Measurements from ENCODE around the gene TMEM150C.

TMEM150C gene

GRCh38 chr4:82561786-82562563 lies at the start of gene TMEM150C:
TMEM150C (minus strand) TSS chr4:82561988; CDS start chr4:82504657, 57,331 bp downstream.
- TF ChIP-seq, protein P1, sequence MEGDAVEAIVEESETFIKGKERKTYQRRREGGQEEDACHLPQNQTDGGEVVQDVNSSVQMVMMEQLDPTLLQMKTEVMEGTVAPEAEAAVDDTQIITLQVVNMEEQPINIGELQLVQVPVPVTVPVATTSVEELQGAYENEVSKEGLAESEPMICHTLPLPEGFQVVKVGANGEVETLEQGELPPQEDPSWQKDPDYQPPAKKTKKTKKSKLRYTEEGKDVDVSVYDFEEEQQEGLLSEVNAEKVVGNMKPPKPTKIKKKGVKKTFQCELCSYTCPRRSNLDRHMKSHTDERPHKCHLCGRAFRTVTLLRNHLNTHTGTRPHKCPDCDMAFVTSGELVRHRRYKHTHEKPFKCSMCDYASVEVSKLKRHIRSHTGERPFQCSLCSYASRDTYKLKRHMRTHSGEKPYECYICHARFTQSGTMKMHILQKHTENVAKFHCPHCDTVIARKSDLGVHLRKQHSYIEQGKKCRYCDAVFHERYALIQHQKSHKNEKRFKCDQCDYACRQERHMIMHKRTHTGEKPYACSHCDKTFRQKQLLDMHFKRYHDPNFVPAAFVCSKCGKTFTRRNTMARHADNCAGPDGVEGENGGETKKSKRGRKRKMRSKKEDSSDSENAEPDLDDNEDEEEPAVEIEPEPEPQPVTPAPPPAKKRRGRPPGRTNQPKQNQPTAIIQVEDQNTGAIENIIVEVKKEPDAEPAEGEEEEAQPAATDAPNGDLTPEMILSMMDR (IDR thresholded peaks at IDR 0.05; ENCODE audit: control insufficient read depth, extremely low read depth, insufficient read depth): no peak
- DNase-seq (ENCODE audit: low read depth): no peak
- peak within 1 kb of the TSS; percentile 33 for H3K4me3 ChIP-seq (ENCODE audit: low read depth, low read length)

DNA sequence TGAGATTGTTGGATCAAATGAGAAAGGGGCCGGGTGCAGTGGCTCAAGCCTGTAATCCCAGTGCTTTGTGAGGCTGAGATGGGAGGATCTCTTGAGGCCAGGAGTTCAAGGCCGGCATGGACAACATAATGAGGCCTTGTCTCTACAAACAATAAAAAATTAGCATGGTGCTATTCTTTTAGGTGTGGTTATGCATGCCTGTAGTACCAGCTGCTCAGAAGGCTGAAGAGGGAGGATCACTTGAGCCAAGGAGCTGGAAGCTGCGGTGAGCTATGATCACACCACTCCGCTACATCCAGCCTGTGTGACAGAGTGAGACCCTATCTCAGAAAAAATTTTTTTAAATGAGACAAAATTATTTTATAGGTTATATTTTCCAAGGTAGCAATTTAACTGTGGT lies 49.7 kb upstream of the TMEM150C start:
- TF ChIP-seq, protein P1 (IDR thresholded peaks at IDR 0.05; ENCODE audit: control insufficient read depth, extremely low read depth, insufficient read depth): no peak
- no peak overlapping the region for H3K4me3 ChIP-seq (ENCODE audit: low read depth, low read length)
- no peak for DNase-seq (ENCODE audit: low read depth)

- TF ChIP-seq, protein P1 (IDR thresholded peaks at IDR 0.05; ENCODE audit: control insufficient read depth, extremely low read depth, insufficient read depth): no peak
- H3K4me3 ChIP-seq (ENCODE audit: low read depth, low read length): no peak overlapping the region
- no peak for DNase-seq (ENCODE audit: low read depth)
Measured at GRCh38 chr4:82610041-82610440, 48.3 kb upstream of the TMEM150C start.

- DNase-seq (ENCODE audit: low read depth): no peak
- TF ChIP-seq, protein P1 (IDR thresholded peaks at IDR 0.05; ENCODE audit: control insufficient read depth, extremely low read depth, insufficient read depth): no peak
- H3K4me3 ChIP-seq (ENCODE audit: low read depth, low read length): no peak overlapping the region
Measured at GRCh38 chr4:82606622-82607021, 44.8 kb upstream of the TMEM150C start.

GRCh38 chr4:82604522-82604921 lies 42.7 kb upstream of the TMEM150C start:
- TF ChIP-seq, protein P1 (IDR thresholded peaks at IDR 0.05; ENCODE audit: control insufficient read depth, extremely low read depth, insufficient read depth): no peak
- no peak for DNase-seq (ENCODE audit: low read depth)
- no peak overlapping the region for H3K4me3 ChIP-seq (ENCODE audit: low read depth, low read length)

DNA sequence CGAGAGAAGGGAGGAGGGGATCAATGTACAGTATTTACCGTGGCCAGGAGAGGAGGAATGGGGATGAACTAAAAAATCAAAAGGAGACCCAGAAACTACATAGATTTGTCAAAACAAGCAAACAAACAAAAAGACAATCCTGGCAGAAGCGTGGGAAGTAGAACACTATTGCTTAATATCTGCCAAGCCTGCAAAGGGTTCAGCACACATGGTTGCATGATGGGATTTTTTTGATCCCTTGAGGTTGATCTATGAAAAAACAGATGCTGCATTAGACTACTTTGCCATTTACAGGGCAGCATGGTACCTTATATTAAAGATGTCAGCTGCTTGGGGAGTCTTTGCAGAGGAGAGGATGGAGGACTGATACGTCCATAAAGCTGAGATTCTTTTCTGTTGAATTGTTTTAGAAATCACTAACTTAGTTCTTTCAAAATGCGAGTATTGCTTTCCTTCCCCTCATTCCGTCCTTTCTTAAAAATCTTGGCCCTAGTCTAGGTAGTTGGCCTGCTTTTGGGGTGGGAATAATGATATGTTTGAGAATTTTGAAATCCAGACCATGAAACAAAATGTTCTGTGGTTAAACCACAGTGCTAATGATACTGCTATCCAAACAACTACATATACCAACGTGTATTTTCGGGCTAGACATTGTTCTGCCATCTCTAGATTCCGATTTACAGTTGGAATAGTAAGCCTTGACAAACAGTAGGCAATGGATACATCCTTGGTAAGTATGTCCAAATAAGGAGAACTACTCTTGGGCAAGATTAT lies 39.6 kb upstream of the TMEM150C start:
- TF ChIP-seq, protein P1 (IDR thresholded peaks at IDR 0.05; ENCODE audit: control insufficient read depth, extremely low read depth, insufficient read depth): no peak
- H3K4me3 ChIP-seq (ENCODE audit: low read depth, low read length): no peak overlapping the region
- no peak for DNase-seq (ENCODE audit: low read depth)

All from LNCaP clone FGC (cell line).